Loucy (cell line): Measurements from ENCODE around the gene SH3RF2.

Source experiments
- EZH2phosphoT487 ChIP-seq: fragments of 200-600 bp; IDR thresholded peaks from 2 replicates; pipeline ENCODE4 v1.6.1; 2018; ENCODE audit warnings: antibody characterized with exemption, mild to moderate bottlenecking, moderate library complexity, borderline replicate concordance
- TF ChIP-seq, protein P1 (sequence below): fragments of 200-600 bp; sonication (generic); conservative IDR thresholded peaks from 2 replicates; pipeline ENCODE4 v1.5.1; 2014; ENCODE audit warnings: mild to moderate bottlenecking, antibody characterized with exemption, low read length

DNA sequence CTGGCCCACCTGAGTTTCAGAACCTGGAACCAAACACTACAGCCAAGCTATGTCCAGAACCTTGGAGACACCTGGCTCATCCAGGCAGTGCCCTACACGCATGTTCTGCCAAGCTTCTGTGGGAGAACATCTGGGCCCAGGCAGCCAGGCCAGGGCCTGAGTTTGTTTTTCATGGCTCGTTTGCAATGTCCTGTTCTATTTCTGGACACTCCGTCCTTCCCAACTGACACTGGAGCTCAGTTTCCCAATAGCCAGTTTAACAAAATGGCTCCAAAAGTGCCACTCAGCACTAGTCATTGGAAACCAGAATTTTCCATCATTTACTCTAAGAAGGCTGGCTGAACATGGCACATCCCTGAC is 38.6 kb downstream of the SH3RF2 start:
- TF ChIP-seq, protein P1, sequence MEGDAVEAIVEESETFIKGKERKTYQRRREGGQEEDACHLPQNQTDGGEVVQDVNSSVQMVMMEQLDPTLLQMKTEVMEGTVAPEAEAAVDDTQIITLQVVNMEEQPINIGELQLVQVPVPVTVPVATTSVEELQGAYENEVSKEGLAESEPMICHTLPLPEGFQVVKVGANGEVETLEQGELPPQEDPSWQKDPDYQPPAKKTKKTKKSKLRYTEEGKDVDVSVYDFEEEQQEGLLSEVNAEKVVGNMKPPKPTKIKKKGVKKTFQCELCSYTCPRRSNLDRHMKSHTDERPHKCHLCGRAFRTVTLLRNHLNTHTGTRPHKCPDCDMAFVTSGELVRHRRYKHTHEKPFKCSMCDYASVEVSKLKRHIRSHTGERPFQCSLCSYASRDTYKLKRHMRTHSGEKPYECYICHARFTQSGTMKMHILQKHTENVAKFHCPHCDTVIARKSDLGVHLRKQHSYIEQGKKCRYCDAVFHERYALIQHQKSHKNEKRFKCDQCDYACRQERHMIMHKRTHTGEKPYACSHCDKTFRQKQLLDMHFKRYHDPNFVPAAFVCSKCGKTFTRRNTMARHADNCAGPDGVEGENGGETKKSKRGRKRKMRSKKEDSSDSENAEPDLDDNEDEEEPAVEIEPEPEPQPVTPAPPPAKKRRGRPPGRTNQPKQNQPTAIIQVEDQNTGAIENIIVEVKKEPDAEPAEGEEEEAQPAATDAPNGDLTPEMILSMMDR = no peak
- TF ChIP-seq EZH2phosphoT487 = no peak
